ENCODE measurements around the gene C2CD4C.
"Not testable (repeated sequence)": the region's sequence is repeated elsewhere in the genome, so short reads cannot be mapped to it uniquely, and the experiment has no call there.

C2CD4C gene

DNA sequence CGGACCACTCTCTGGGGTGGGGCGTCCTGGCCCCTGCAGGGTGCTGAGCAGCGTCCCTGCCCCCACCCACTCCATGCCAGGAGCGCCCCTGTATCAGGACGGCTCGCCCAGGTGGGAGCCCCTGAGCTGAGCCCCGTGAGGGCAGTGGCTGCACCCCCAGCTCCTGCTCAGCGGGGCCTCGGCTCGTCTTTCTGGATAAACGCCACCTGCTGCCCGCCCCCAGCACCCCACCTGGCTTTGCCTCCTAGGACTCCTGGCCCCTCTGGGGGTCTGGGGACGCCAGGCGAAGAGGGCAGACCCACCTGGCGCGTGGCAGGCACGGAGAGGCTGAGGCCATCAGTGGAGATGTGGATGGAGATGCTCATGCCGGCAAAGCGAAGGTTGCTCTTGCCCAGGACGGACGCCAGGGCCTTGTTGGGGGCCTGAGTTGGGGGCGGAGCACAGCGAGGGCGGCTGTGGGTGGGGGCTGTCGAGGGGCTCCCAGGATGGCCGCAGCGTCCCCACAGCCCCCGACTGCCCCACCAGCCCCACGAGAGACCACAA lies 29.5 kb upstream of the C2CD4C start:
- DNase-seq = no peak

- no peak for DNase-seq
Measured at GRCh38 chr19:437041-437440, 28.1 kb upstream of the C2CD4C start.

DNA sequence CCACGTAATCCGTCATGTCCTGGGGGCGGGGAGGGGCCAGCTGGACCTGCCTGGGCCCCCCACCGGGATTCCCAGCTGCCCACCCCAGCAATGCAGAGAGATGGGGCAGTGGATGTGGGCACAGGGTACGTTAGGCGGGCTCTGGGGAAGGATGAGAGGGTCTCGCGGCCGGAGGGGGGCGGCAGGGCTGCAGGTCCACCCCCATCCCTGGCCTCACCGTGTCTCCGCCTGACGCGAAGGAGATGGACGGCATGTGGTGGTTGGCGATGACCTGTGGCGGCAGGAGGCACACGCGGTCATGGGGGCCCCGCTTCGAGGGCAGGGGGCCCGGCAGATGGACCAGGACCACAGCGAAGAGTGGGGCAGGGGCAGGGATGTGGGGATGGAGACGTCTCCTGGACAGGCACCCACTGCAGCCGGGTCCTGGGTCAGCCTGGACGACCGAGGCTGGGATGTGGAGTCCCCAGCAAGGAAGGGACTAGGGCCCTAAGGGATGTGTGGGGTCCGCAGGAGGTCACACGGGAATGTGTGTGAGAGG lies 27.5 kb upstream of the C2CD4C start:
- DNase-seq = no peak

- DNase-seq = no peak
Measured at GRCh38 chr19:435707-436412, 26.9 kb upstream of the C2CD4C start.

- no peak for DNase-seq
Measured at GRCh38 chr19:435056-435706, 26.2 kb upstream of the C2CD4C start.

DNA sequence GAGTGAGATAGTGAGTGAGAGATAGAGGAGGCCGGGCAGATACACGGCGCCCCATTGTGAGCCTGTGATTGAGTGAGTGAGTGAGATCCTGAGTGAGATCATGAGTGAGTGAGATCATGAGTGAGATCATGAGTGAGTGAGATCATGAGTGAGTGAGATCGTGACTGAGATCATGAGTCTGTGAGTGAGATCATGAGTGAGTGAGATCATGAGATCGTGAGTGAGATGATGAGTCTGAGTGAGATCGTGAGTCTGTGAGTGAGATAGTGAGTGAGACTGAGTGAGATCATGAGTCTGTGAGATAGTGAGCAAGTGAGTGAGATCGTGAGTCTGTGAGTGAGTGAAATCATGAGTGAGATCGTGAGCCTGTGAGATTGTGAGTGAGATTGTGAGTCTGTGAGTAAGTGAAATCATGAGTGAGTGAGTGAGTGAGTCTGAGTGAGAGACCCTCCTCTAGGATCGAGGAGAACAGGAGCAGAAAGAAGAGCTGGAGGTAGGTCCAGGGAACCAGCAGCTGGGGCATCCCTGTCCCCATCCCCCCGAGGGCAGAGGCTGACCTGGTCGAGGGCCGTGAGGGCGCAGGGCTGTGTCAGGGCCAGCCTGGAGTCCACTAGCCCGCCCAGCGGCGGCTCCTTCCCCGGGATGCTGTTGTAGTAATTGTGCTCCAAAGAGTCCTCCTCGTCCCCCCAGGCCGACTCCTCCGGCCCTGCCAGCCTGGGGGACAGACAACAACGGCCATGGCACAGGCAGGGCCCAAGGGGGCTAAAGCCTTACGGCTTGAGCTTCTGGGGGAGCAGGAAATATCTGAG lies 25.4 kb upstream of the C2CD4C start:
- no peak for DNase-seq

DNA sequence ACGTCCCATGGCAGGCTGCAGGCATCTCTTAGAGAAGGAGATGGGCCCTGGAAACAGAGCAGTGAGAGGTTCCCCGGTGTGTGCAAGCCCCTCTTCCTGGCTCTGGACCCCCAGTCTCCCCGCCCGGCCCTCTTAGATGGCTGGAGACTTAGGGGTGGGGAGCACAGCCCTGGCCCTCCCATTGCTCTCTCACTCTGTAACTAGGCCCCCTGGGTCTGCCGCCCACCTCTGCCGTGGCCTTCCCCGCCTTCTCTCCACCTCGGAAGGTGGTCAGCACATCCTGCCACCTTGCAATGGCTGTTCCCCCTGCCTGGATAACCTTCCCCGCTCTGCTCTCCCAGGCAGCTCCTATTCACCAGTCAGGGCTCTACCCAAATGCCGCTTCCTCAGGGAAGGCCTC lies 21.8 kb upstream of the C2CD4C start:
- no peak for DNase-seq

DNA sequence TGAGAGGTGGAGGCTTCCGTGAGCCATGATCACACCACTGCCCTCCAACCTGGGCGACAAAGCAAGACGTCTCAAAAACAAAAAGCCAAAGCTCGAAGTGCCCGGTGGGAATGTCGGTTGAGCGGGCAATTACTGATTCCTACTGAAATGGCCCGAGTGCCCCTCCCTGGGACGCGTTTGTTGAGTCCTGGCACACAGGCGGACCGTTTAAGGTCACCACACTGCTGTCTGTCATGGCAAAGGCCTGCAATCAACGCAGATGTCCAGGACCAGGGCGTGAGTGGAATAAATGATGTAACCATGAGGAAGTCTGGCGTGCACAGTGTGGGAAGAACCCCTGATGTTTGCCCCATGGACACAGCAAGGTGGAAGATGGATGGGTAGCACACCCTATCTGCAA lies 19.2 kb upstream of the C2CD4C start:
- DNase-seq = no peak

DNA sequence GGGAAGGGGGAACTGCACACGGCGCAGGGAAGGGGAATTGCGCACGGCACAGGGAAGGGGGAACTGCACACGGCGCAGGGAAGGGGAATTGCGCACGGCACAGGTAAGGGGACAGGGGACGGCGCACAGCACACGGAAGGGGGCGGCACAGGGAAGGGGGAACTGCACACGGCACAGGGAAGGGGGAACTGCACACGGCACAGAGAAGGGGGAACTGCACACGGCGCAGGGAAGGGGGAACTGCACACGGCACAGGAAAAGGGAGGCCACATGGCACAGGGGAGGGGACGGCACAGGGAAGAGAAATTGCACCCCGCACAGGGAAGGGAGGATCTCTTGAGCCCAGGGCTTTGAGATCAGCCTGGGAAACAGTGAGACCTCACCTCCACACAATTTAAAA lies 18.7 kb upstream of the C2CD4C start:
- not testable (repeated sequence) for DNase-seq

DNA sequence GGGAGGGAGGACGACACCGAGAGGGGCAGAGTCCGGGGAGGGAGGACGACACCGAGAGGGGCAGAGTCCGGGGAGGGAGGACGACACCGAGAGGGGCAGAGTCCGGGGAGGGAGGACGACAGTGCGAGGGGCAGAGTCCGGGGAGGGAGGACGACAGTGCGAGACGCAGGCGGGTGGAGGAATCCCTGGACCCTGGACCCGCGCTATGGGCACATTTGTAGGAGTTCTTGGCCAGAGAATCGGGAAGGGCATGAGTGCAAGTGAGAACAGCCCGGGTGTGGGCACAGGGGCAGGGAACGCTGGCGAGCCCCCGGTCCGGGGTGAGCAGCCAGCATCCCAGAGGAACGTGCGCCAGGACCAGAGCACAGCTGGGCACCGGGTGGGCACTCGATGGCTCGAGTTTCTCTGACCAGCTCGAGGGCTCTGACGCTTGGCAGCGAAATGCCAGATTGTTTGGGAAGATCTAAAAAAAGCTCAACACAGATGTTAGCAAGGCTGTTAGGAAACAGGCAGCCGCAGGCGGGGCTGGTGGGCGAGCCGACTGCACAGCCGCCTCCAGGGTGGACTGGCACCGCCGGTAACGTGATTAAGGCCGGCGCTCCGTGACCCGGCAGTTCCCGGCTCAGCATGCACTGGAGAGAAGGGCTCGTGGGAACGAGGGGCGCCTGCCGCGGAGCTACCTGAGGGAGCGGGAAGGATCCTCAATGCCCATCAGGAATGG lies 17.9 kb upstream of the C2CD4C start:
- no peak for DNase-seq

- DNase-seq = no peak
Measured at GRCh38 chr19:425056-425455, 16.1 kb upstream of the C2CD4C start.

DNA sequence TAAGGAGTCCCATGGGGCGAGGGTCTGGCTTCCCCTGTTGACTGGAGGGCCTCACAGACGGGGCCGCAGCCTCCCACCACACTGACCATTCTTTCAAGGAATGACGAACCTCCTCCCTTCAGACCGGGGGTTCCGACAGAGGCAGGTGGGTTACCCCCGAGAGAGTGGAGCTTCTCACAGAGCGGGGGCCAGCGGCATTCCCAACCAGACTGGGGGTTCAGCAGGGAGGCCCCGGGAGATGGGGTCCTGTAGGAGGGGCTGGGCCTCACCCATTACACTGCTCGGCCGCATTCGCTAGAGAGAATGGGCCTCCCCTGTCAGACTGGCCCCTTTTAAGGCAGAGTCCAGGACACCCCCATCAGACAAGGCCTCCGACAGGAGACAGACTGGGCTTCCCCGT lies 15.6 kb upstream of the C2CD4C start:
- no peak for DNase-seq

DNA sequence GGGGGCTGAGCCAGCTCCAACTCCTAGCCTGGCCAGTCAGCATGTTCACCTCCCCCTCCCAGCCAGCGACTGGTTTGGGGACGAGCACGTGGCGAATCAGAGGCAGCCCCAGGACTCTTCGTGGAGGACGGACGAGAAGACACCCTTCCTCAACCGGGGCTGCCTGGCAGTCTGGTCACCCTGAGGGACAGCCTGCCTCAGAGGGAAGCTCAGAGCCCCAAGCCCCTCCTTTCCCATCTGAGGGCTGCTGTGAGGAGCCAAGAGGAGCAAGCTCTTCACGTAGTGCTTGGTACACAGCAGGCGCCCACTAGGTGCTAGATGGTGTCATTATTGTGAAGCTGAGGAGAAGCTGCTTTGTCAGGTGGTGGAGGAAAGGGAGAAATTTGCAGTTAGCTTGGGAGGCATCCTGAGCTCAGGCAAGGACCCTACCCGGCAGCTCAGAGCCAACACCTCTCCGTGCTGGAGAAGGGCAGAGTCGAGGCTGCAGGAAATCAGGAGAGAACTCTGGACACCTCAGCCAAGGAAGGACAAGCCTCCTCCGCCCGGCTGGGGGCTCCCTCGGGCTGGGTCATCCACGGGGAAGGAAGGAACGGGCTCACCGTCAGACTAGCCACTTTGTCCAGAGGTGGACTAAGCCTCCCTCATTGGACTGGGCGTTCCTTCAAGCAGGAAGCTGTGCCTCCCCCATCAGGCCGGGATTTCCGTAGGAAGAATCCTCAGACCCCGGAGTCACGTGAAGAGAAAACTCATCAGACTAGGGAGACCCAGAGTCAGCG lies 14.9 kb upstream of the C2CD4C start:
- DNase-seq = no peak

- not testable (repeated sequence) for DNase-seq
Measured at GRCh38 chr19:422917-423226, 13.9 kb upstream of the C2CD4C start.

- no peak for DNase-seq
Measured at GRCh38 chr19:422213-422916, 13.4 kb upstream of the C2CD4C start.

GRCh38 chr19:419721-420515 lies 11.0 kb upstream of the C2CD4C start:
- no peak for DNase-seq

- DNase-seq = no peak
Measured at GRCh38 chr19:418761-419671, 10.1 kb upstream of the C2CD4C start.

GRCh38 chr19:416416-416815 lies 7.5 kb upstream of the C2CD4C start:
- DNase-seq = no peak

GRCh38 chr19:415292-415691 lies 6.3 kb upstream of the C2CD4C start:
- no peak for DNase-seq

Measured in T1000 (cell line).